HCT116 (cell line): ENCODE data around the gene LDLRAD4.

Experiments used
- CBX3 ChIP-seq: IDR thresholded peaks from 2 replicates; pipeline ENCODE4 v1.6.1; 2012; ENCODE audit warnings: low read depth
- CTCF ChIP-seq, 3 experiments: fragments of 200-600 bp in 1 of 3; sonication (generic) in 1 of 3; IDR thresholded peaks in 2 of 3; conservative IDR thresholded peaks in 1 of 3; 2 replicates each; pipeline ENCODE4 v1.5.1; 2012 to 2017; ENCODE audit warnings: low read depth in 2 of 3, low read length in 2 of 3, antibody characterized with exemption in 1 of 3, borderline replicate concordance in 1 of 3, control low read depth in 1 of 3, mild to moderate bottlenecking in 1 of 3, mixed read lengths in 1 of 3, mixed run types in 1 of 3, moderate library complexity in 1 of 3; ENCODE audit not compliant: insufficient read depth in 1 of 3
- EZH2 ChIP-seq: fragments of 200-600 bp; sonication (generic); IDR thresholded peaks from 2 replicates; pipeline ENCODE4 v1.6.1; 2017; ENCODE audit warnings: antibody characterized with exemption, mixed run types
- EZH2phosphoT487 ChIP-seq: fragments of 200-600 bp; IDR thresholded peaks from 2 replicates; pipeline ENCODE4 v1.6.1; 2018; ENCODE audit warnings: antibody characterized with exemption, borderline replicate concordance
- POLR2A ChIP-seq: IDR thresholded peaks from 2 replicates; pipeline ENCODE4 v1.7.0; 2011; ENCODE audit warnings: borderline replicate concordance; ENCODE audit not compliant: insufficient read depth, insufficient read length; ENCODE audit errors: extremely low read depth
- POLR2AphosphoS5 ChIP-seq: IDR thresholded peaks from 2 replicates; pipeline ENCODE4 v1.6.1; 2011; ENCODE audit warnings: mild to moderate bottlenecking, low read depth, low read length, moderate library complexity
- RAD21 ChIP-seq: IDR thresholded peaks from 2 replicates; pipeline ENCODE4 v1.6.1; 2012; ENCODE audit warnings: low read depth, mild to moderate bottlenecking
- REST ChIP-seq: IDR thresholded peaks from 2 replicates; pipeline ENCODE4 v1.6.1; 2012; ENCODE audit warnings: low read depth
- TCF7L2 ChIP-seq: IDR thresholded peaks from 2 replicates; pipeline ENCODE4 v1.7.0; 2011; ENCODE audit warnings: borderline replicate concordance, inconsistent platforms; ENCODE audit not compliant: insufficient read depth, insufficient read length; ENCODE audit errors: extremely low read depth

DNA sequence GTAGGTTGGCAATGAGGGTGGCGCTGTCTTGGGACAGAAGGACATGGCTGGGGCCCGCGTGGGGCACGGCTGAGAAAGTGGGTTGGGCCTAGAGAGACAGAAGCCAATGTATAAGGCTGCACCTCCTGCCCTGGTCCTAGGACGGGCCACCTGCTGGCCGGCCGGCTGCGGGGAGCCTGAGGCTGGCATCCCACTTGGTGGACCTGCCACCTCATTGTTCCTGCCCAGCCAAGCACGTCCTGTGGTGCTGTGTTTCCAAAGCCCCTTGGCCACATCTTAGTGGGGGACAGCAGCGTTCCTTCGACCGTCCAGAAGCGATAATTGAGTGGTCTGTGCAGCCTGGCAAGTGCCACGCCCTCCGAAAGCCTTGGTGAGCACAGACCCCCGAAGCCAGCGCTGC is 223.9 kb downstream of the LDLRAD4 start:
- TF ChIP-seq CTCF (IDR thresholded peaks at IDR 0.05 in 2 of 3, conservative IDR thresholded peaks at IDR 0.05 in 1 of 3; ENCODE audit: borderline replicate concordance in 1 of 3, insufficient read depth in 1 of 3, low read depth in 2 of 3, low read length in 2 of 3) (no peak), REST (no peak), RAD21 (no peak), POLR2AphosphoS5 (no peak), POLR2A (no peak), CBX3 (no peak), EZH2 (no peak), EZH2phosphoT487 (no peak), TCF7L2 (no peak)
